PFSK-1 (cell line): ENCODE data around the gene ZC3H11A.

Source experiments
- POLR2AphosphoS5 ChIP-seq: IDR thresholded peaks from 2 replicates; pipeline ENCODE4 v1.6.1; 2012; ENCODE audit warnings: low read depth, mild to moderate bottlenecking, control low read depth, low read length, moderate library complexity
- SIN3A ChIP-seq: IDR thresholded peaks from 2 replicates; pipeline ENCODE4 v1.6.1; 2012; ENCODE audit warnings: mild to moderate bottlenecking, low read length, moderate library complexity, borderline replicate concordance; ENCODE audit not compliant: insufficient read depth
- TAF1 ChIP-seq: IDR thresholded peaks from 2 replicates; pipeline ENCODE4 v1.6.1; 2012; ENCODE audit warnings: low read length, control low read depth, borderline replicate concordance; ENCODE audit not compliant: insufficient read depth
- TF ChIP-seq, protein P1 (sequence below), 2 experiments: IDR thresholded peaks; 2 replicates each; pipeline versions ENCODE4 v1.6.1 to v1.8.0; 2011 to 2012; ENCODE audit warnings: low read depth in 2 of 2, low read length in 2 of 2, control low read depth in 1 of 2, inconsistent platforms in 1 of 2, mild to moderate bottlenecking in 1 of 2, moderate library complexity in 1 of 2; ENCODE audit not compliant: insufficient read depth in 1 of 2

DNA sequence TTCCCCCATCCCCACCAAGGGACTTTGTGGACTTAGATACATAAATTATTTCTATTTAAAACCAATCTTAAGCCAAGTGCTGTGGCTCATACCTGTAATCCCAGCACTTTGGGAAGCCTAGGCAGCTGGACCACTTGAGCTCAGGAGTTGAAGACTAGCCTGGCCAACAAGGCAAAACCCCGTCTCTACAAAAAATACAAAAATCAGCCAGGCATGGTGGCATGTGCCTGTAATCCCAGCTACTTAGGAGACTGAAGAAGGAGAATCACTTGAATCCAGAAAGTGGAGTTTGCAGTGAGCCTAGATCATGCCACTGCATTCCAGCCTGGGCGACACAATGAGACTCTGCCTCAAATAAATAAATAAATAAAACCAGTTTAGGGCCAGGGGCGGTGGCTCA lies 34.9 kb upstream of the ZC3H11A start:
- no peak for TF ChIP-seq TAF1
- no peak for TF ChIP-seq SIN3A
- no peak for TF ChIP-seq POLR2AphosphoS5
- TF ChIP-seq, protein P1, sequence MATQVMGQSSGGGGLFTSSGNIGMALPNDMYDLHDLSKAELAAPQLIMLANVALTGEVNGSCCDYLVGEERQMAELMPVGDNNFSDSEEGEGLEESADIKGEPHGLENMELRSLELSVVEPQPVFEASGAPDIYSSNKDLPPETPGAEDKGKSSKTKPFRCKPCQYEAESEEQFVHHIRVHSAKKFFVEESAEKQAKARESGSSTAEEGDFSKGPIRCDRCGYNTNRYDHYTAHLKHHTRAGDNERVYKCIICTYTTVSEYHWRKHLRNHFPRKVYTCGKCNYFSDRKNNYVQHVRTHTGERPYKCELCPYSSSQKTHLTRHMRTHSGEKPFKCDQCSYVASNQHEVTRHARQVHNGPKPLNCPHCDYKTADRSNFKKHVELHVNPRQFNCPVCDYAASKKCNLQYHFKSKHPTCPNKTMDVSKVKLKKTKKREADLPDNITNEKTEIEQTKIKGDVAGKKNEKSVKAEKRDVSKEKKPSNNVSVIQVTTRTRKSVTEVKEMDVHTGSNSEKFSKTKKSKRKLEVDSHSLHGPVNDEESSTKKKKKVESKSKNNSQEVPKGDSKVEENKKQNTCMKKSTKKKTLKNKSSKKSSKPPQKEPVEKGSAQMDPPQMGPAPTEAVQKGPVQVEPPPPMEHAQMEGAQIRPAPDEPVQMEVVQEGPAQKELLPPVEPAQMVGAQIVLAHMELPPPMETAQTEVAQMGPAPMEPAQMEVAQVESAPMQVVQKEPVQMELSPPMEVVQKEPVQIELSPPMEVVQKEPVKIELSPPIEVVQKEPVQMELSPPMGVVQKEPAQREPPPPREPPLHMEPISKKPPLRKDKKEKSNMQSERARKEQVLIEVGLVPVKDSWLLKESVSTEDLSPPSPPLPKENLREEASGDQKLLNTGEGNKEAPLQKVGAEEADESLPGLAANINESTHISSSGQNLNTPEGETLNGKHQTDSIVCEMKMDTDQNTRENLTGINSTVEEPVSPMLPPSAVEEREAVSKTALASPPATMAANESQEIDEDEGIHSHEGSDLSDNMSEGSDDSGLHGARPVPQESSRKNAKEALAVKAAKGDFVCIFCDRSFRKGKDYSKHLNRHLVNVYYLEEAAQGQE (IDR thresholded peaks at IDR 0.05; ENCODE audit: insufficient read depth in 1 of 2, low read depth in 2 of 2, low read length in 2 of 2): no peak
